ENCODE results near the gene PDE1A.

DNA sequence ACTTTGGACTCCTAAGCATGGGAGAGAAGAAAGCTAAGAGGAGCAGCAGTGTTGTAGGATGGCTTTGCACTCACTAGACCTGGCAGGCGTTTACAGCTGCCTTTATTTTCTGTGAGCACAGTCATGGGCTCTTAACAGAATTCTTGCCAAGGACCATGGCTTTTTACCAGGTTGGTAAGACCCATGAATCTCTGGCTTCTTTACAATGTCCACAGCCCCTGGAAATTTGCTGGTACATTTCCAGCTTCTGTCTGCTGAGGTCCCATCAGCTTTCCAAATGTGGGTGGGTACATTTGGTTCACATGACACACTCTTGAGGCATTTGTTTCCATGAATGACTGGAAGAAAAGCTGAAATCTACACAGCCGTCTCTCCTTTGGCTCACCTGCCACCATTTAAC is 278.5 kb downstream of the PDE1A start:
- no peak for TF ChIP-seq ZXDB (tag by site-specific recombination; IDR thresholded peaks at IDR 0.05)
- TF ChIP-seq ZNF133 (tag by site-specific recombination; IDR thresholded peaks at IDR 0.05): no peak
